Ovary (tissue), 3 donors: ENCODE measurements around the gene BTLA.

ENCODE experiments used
- CTCF ChIP-seq, 3 donors: fragments of 450-650 bp in 2 of 3; fragments of 200-600 bp in 1 of 3; IDR thresholded peaks; one replicate each; pipeline versions ENCODE4 v1.5.1 to v1.8.0; 2016 to 2022; ENCODE audit warnings: antibody characterized with exemption in 3 of 3, mild to moderate bottlenecking in 1 of 3
- EP300 ChIP-seq: sonication (generic); formaldehyde crosslinking; IDR thresholded peaks from one replicate; pipeline ENCODE4 v1.6.1; 2017; ENCODE audit warnings: antibody characterized with exemption
- POLR2A ChIP-seq: fragments of 450-650 bp; IDR thresholded peaks from one replicate; pipeline ENCODE4 v1.6.1; 2017; ENCODE audit warnings: antibody characterized with exemption, mild to moderate bottlenecking, moderate library complexity
- donor health status: DM: no; HTN: no; CAD: no.

- TF ChIP-seq POLR2A (no peak), CTCF (IDR thresholded peaks at IDR 0.05) (no peak), EP300 (no peak)
Measured at GRCh38 chr3:112448939-112449338, 50.3 kb downstream of the BTLA start.
